GM23338 (cell line): ENCODE data around the gene TMBIM1.

Source experiments
- CREB1 ChIP-seq: fragments of 250-450 bp; sonication (Bioruptor Pico); IDR thresholded peaks from 2 replicates; pipeline ENCODE4 v1.5.0; 2020; ENCODE audit warnings: low read depth, mild to moderate bottlenecking, moderate library complexity
- CTCF ChIP-seq, 2 experiments: fragments of 200-600 bp in 1 of 2; sonication (generic) in 1 of 2; conservative IDR thresholded peaks; 2 replicates each; pipeline versions ENCODE4 v1.5.1 to v1.6.1; 2016 to 2017; ENCODE audit warnings: antibody characterized with exemption in 2 of 2, low read depth in 2 of 2, mild to moderate bottlenecking in 2 of 2, moderate library complexity in 1 of 2
- EZH2 ChIP-seq: fragments of 200-600 bp; sonication (generic); IDR thresholded peaks from one replicate; pipeline ENCODE4 v1.8.0; 2017; ENCODE audit warnings: antibody characterized with exemption, mild to moderate bottlenecking, low read depth; ENCODE audit not compliant: unreplicated experiment
- EZH2phosphoT487 ChIP-seq: fragments of 200-600 bp; sonication (generic); IDR thresholded peaks from one replicate; pipeline ENCODE4 v1.8.1; 2018; ENCODE audit warnings: antibody characterized with exemption; ENCODE audit not compliant: unreplicated experiment
- JUNB ChIP-seq: IDR thresholded peaks from one replicate; pipeline ENCODE4 v1.6.1; 2016; ENCODE audit warnings: antibody characterized with exemption; ENCODE audit not compliant: unreplicated experiment
- POLR2AphosphoS5 ChIP-seq: IDR thresholded peaks from 2 replicates; pipeline ENCODE4 v1.6.1; 2016; ENCODE audit warnings: antibody characterized with exemption, low read depth
- REST ChIP-seq: IDR thresholded peaks from one replicate; pipeline ENCODE4 v1.6.1; 2018; ENCODE audit warnings: antibody characterized with exemption; ENCODE audit not compliant: unreplicated experiment
- STAT1 ChIP-seq: IDR thresholded peaks from one replicate; pipeline ENCODE4 v1.6.1; 2016; ENCODE audit warnings: antibody characterized with exemption; ENCODE audit not compliant: unreplicated experiment

- no peak for TF ChIP-seq POLR2AphosphoS5
- no peak for TF ChIP-seq CTCF (conservative IDR thresholded peaks at IDR 0.05; ENCODE audit: low read depth in 2 of 2)
- no peak for TF ChIP-seq REST
- no peak for TF ChIP-seq CREB1 (CRISPR knock-in tag)
- no peak for TF ChIP-seq EZH2phosphoT487
- no peak for TF ChIP-seq EZH2
- TF ChIP-seq JUNB, result no peak
- no peak for TF ChIP-seq STAT1
Measured at GRCh38 chr2:218328294-218328693, 36.0 kb upstream of the TMBIM1 start.
